ENCODE data around the gene POMT2.

Gene POMT2

DNA sequence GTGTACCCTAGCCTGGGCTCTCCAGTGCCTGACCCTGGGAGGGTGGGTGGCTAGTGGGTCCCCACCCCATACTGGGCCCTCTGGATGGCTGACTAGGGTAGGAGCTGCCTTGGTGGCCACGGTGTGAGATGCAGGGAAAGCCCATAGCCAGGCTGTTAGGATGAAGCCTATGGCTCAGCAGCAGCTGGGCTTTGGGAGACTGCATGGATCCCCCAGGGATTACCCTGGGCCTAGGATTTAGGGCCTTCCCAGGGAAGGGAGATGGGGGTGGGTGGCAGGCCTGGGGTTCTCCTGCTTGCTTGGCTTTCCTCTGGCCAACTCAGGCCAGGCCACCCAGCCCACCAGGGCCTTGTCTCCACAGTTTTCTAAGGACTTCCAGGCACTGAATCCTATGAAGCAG, 6.4 kb upstream of the POMT2 start:
- in situ Hi-C loops (cut with MboI; ENCODE audit: low sequenced_read_pairs, unreplicated experiment), result no loop called here
- no peak for DNase-seq (ENCODE audit: low spot score)
- TF ChIP-seq, protein P1, sequence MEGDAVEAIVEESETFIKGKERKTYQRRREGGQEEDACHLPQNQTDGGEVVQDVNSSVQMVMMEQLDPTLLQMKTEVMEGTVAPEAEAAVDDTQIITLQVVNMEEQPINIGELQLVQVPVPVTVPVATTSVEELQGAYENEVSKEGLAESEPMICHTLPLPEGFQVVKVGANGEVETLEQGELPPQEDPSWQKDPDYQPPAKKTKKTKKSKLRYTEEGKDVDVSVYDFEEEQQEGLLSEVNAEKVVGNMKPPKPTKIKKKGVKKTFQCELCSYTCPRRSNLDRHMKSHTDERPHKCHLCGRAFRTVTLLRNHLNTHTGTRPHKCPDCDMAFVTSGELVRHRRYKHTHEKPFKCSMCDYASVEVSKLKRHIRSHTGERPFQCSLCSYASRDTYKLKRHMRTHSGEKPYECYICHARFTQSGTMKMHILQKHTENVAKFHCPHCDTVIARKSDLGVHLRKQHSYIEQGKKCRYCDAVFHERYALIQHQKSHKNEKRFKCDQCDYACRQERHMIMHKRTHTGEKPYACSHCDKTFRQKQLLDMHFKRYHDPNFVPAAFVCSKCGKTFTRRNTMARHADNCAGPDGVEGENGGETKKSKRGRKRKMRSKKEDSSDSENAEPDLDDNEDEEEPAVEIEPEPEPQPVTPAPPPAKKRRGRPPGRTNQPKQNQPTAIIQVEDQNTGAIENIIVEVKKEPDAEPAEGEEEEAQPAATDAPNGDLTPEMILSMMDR (IDR thresholded peaks at IDR 0.05; ENCODE audit: borderline replicate concordance, control extremely low read depth, extremely low read depth, insufficient read depth, missing control alignments), result no peak

GRCh38 chr14:77325746-77326094, 5.0 kb upstream of the POMT2 start:
- in situ Hi-C loops (cut with MboI; ENCODE audit: low sequenced_read_pairs, unreplicated experiment), result no loop called here
- no peak for DNase-seq (ENCODE audit: low spot score)

GRCh38 chr14:77324816-77325745, 4.4 kb upstream of the POMT2 start:
- in situ Hi-C loops (cut with MboI; ENCODE audit: low sequenced_read_pairs, unreplicated experiment), result no loop called here
- TF ChIP-seq, protein P1 (IDR thresholded peaks at IDR 0.05; ENCODE audit: borderline replicate concordance, control extremely low read depth, extremely low read depth, insufficient read depth, missing control alignments), result no peak
- no peak for DNase-seq (ENCODE audit: low spot score)

More at GRCh38 chr14:77325746-77326094, 5.0 kb upstream of the POMT2 start:
- TF ChIP-seq, protein P1 (IDR thresholded peaks at IDR 0.05; ENCODE audit: borderline replicate concordance, control extremely low read depth, extremely low read depth, insufficient read depth, missing control alignments), result no peak

- no peak for DNase-seq (ENCODE audit: low spot score)
- TF ChIP-seq, protein P1 (IDR thresholded peaks at IDR 0.05; ENCODE audit: borderline replicate concordance, control extremely low read depth, extremely low read depth, insufficient read depth, missing control alignments), result no peak
- in situ Hi-C loops (cut with MboI; ENCODE audit: low sequenced_read_pairs, unreplicated experiment), result no loop called here
Measured at GRCh38 chr14:77324289-77324688, 3.6 kb upstream of the POMT2 start.

DNA sequence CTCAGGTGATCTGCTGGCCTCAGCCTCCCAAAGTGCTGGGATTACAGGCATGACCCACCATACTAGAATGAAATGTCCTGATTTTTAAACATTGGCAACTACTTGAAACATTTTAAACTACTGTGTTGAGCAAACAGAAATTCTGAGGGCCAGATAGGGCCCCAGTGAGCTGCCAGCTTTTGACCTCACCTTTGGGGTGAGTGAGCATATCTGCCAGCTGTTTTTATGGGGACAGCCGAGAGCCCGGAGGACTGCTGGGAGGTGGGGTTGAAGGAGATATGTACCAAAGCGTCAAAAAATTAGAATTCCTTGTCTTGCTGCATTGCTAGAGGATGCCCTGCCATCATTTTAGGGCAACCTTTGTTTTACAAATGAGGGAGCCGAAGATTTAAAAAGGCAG, 2.9 kb upstream of the POMT2 start:
- DNase-seq (ENCODE audit: low spot score), result no peak
- TF ChIP-seq, protein P1 (IDR thresholded peaks at IDR 0.05; ENCODE audit: borderline replicate concordance, control extremely low read depth, extremely low read depth, insufficient read depth, missing control alignments), result no peak
- in situ Hi-C loops (cut with MboI; ENCODE audit: low sequenced_read_pairs, unreplicated experiment), result no loop called here

- no peak for DNase-seq (ENCODE audit: low spot score)
- TF ChIP-seq, protein P1 (IDR thresholded peaks at IDR 0.05; ENCODE audit: borderline replicate concordance, control extremely low read depth, extremely low read depth, insufficient read depth, missing control alignments), result no peak
- in situ Hi-C loops (cut with MboI; ENCODE audit: low sequenced_read_pairs, unreplicated experiment), result no loop called here
Measured at GRCh38 chr14:77322951-77323350, 2.3 kb upstream of the POMT2 start.

Measured in GM13976 (cell line).